Fibroblast of skin of scalp (primary cell): ENCODE results near the gene PHF13.
A peak's percentile ranks its signal among the peaks of the same experiment; 100 is the strongest.
"Not testable (repeated sequence)": the region's sequence is repeated elsewhere in the genome, so short reads cannot be mapped to it uniquely, and the experiment has no call there.

Experiments used
- DNase-seq: peaks from one replicate; pipeline ENCODE4 v3.0.0-alpha.2; 2013

The PHF13 gene

DNA sequence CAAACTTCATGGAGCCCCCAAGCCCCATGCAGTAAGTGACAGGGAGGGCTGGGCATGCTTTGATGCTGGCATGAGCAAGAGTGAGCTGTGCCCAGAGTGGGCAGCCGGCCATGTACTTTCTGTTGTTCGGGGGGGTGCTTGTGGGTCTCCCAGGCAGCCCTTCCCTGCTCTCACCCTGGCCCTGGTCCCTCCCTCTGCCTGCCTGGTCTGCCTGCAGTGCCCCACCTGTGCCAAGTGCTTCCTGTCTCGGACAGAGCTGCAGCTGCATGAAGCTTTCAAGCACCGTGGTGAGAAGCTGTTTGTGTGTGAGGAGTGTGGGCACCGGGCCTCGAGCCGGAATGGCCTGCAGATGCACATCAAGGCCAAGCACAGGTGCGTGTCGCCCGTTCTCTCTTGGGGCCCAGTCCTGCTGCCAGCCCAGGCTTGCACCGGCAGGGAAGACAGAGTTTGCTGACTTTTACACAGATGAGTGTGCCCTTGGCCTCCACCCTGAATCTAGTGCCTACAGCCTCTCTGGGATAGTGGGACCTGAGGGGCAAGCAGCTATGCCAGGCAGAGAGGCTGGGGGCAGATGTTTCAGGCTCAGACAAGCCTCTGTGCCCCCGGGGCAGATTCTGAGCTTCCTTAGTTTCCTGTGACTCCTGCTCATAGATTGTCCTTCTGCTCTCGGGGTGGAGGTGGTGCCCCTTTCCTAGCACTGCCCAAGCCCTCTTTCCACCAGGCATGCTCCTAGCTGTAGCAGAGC, 26.1 kb upstream of the PHF13 start:
- no peak for DNase-seq

- DNase-seq = no peak
These were observed 25.2 kb upstream of the PHF13 start for GRCh38 chr1:6588128-6588892.

DNA sequence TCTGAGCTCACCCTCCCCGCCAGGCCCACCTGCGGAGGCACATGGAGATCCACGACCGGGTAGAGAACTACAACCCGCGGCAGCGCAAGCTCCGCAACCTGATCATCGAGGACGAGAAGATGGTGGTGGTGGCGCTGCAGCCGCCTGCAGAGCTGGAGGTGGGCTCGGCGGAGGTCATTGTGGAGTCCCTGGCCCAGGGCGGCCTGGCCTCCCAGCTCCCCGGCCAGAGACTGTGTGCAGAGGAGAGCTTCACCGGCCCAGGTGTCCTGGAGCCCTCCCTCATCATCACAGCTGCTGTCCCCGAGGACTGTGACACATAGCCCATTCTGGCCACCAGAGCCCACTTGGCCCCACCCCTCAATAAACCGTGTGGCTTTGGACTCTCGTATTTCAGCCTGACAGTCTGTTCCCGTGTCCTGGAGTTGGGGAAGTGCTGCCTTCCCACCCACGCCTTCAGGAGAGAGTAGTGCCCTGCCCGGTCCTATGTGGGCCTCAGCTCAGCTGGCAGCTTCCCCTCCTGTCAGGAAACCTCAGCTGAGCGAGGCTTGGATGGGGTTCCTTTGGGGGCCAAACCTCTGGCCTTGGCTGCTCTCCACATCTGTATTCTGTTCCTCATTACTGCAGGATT, 24.5 kb upstream of the PHF13 start:
- DNase-seq = no peak

GRCh38 chr1:6590046-6590445, 23.5 kb upstream of the PHF13 start:
- no peak for DNase-seq

DNA sequence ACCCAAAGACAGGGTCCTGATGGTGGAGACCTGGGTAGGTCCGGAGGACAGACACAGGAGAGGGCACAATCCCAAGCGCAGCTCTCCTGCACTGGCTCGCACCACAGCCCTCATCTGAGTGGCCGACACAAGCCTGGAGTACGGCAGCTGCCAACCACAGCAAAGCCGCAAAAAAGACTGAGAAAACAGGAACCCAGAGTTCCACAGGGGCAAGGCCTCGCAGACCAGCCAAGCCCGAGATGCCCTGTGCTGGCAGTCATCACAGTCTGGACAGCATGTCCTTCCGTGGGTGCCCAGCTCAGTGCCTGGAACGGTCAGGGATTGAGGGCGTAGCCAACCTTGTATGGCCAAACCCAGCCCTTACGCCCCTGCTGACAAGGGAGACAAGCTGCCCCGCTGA, 22.3 kb upstream of the PHF13 start:
- DNase-seq = no peak

GRCh38 chr1:6591644-6592043, 21.9 kb upstream of the PHF13 start:
- DNase-seq = no peak

DNA sequence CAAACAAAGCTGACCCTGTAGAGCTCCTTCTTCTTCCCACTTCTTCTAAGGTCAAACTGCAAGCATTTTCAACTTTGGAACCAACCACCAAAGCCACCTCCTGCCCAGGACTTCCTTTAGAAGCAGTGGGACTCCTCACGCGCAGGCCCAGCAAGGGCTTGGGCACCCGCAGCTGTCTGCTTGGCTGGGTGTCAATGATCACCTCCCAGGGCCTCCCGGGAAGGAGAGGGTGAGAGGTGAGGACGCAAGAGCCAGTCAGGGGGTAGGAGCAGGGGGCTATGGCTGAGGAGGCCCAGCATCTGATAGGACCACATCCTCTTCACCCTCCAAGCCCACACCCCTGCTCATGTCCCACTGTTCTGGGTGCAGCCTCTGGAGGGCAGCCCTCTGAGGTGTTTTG, 21.1 kb upstream of the PHF13 start:
- DNase-seq = no peak

GRCh38 chr1:6592865-6593593, 20.5 kb upstream of the PHF13 start:
- DNase-seq = no peak

- DNase-seq = no peak
These were observed 19.7 kb upstream of the PHF13 start for GRCh38 chr1:6593810-6594209.

DNA sequence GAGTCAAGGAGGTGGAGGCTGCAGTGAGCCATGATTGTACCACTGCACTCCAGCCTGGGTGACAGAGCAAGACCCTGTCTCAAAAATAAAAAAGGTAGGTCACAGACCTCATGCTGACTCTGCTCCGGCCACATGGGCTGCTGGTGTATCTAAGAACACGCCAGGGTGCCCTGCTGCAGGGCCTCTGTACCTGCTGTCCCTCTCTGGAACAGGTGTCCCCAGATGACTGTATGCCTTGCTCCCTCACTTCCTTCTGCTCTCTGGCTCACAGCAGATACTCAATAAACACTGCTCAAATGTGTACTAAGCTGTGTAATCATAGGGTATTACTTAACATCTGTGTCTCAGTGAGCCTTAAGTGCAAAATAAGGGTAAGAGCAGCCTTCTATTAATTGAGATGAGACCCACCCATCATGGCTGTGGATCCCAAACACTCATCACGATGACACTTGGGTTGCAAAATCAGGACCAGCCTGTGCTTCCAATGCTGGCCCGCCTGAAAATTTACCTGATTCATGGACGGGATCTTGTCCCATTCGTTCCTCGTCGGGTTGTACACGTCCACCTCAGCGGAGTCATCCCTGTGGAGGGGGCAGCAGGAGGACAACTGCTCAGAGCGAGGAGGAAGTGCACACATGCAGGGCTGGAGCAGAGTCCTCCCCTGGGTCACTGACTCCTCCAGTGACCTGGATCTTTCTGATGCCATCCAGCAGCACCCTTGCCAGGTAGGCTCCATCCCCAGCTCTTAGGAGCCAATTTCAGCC, 18.4 kb upstream of the PHF13 start:
- DNase-seq = no peak

DNA sequence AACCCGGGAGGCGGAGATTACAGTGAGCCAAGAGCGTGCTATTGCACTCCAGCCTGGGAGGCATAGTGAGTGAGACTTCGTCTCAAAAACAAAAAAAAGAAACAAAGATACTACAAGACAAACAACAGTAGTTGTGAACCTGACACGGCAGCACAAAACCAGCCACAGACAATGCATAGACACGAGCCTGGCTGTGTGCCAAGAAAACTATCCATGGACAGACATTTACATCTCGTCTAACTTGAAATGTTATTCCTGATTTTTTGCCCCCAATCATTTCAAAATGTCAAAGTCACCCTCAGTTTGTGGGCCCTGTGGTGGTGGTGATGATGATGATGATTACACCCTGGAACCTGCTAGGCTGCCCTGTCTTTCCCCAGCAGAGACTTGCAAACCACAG, 17.2 kb upstream of the PHF13 start:
- DNase-seq = no peak

GRCh38 chr1:6596886-6597776, 16.4 kb upstream of the PHF13 start:
- DNase-seq = no peak

GRCh38 chr1:6597777-6598131, 15.8 kb upstream of the PHF13 start:
- no peak for DNase-seq

DNA sequence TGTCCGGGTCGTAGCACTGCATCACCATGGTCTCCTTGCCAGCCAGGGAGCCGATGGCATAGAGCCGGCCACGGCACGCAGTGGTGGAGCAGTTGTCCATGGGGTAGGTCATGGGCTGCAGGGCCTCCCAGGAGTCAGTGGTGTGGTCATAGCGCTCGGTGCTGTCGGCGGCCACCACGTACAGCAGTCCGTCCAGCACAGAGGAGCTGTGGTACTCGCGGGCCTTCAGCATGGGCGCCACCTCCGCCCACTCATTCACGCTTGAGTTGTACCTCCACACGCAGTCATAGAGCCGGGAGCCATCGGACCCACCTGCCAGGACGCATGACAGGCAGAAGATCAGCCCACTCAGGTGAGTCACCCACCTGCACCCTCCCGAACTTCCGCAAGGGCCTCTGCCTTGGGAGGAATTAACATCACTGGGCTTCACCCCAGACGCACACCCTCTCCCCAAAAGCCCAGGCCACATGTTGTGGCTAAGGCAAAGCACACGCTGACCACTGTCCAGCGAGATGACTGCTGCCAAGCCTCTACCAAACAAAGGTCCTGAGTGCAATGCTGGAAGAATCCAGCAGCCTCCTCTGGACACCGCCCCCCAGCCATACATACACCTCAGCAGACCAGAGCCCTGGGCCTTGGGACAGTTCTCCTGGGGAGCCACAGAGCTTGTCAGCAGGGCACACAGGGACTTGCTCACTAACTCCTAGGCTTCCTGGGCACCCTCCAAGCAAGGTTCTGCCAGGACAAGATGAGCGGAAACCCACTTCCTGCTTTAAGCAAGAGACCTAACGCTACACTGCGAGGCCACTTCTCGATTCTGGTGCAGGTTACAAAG, 14.2 kb upstream of the PHF13 start:
- no peak for DNase-seq

DNA sequence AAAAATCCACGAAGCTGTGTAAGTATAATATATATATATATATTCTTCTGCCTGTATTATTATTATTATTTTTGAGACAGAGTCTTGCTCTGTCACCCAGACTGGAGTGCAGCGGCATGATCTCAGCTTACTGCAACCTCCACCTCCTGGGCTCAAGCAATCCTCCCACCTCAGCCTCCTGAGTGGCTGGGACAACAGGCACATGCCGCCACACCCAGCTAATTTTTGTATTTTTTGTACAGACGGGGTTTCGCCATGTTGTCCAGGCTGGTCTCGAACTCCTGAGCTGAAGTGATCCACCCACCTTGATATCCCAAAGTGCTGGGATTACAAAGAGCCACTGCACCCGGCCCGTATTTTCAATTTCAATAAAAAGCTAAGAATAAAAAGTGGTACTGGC, 13.5 kb upstream of the PHF13 start:
- DNase-seq = not testable (repeated sequence)

GRCh38 chr1:6600410-6601048, 13.0 kb upstream of the PHF13 start:
- DNase-seq = no peak

- peak; percentile 86 for DNase-seq
These were observed 12.2 kb upstream of the PHF13 start for GRCh38 chr1:6601049-6601922.

GRCh38 chr1:6601923-6602668, 11.4 kb upstream of the PHF13 start:
- DNase-seq = no peak
